H9 (cell line): ENCODE data around the gene ETF1. TPM values are rescaled to one million over a fixed set of nuclear protein-coding genes. Genes with fewer than 3 reads are reported as not detected.

Experiments used
- DNase-seq: peaks from one replicate; pipeline ENCODE4 v3.0.0-alpha.2; 2017
- H2AFZ ChIP-seq: one replicate; pipeline ENCODE4 v1.6.1; 2013; ENCODE audit warnings: mild to moderate bottlenecking, low read length, control low read depth, moderate library complexity
- H2AK5ac ChIP-seq: 2 replicates; pipeline ENCODE4 v1.6.1; 2013; ENCODE audit warnings: low read length, control low read depth, mixed read lengths; ENCODE audit not compliant: insufficient read length
- H2BK120ac ChIP-seq: one replicate; pipeline ENCODE4 v1.6.1; 2013; ENCODE audit warnings: low read depth, mild to moderate bottlenecking, low read length, control low read depth, inconsistent platforms; ENCODE audit not compliant: poor library complexity, severe bottlenecking
- H2BK12ac ChIP-seq: 2 replicates; pipeline ENCODE4 v1.6.1; 2013; ENCODE audit warnings: low read length, control low read depth, mixed read lengths, low read depth; ENCODE audit not compliant: insufficient read length
- H2BK15ac ChIP-seq: 2 replicates; pipeline ENCODE4 v1.6.1; 2013; ENCODE audit warnings: low read depth, low read length, control low read depth
- H2BK20ac ChIP-seq: one replicate; pipeline ENCODE4 v1.6.1; 2013; ENCODE audit warnings: low read depth, mild to moderate bottlenecking, low read length, control low read depth, inconsistent platforms; ENCODE audit not compliant: poor library complexity, severe bottlenecking
- H2BK5ac ChIP-seq: 2 replicates; pipeline ENCODE4 v1.6.1; 2013; ENCODE audit warnings: low read length, control low read depth, mixed read lengths; ENCODE audit not compliant: insufficient read length
- H3K14ac ChIP-seq: 2 replicates; pipeline ENCODE4 v1.6.1; 2013; ENCODE audit warnings: low read length, control low read depth; ENCODE audit not compliant: insufficient read depth
- H3K18ac ChIP-seq: 2 replicates; pipeline ENCODE4 v1.6.1; 2013; ENCODE audit warnings: low read depth, mild to moderate bottlenecking, mixed read lengths, low read length, control low read depth; ENCODE audit not compliant: insufficient read length
- H3K23ac ChIP-seq: 2 replicates; pipeline ENCODE4 v1.6.1; 2013; ENCODE audit warnings: low read length, control low read depth, mixed read lengths, low read depth; ENCODE audit not compliant: insufficient read length
- H3K23me2 ChIP-seq: 2 replicates; pipeline ENCODE4 v1.6.1; 2013; ENCODE audit warnings: low read depth, mild to moderate bottlenecking, mixed read lengths, low read length, control low read depth; ENCODE audit not compliant: insufficient read length, poor library complexity, severe bottlenecking
- H3K27ac ChIP-seq: 2 replicates; pipeline ENCODE4 v1.5.1; 2013; ENCODE audit warnings: low read length, control low read depth, mixed read lengths, low read depth; ENCODE audit not compliant: insufficient read length
- H3K27me3 ChIP-seq: 2 replicates; pipeline ENCODE4 v1.6.1; 2013; ENCODE audit warnings: low read length, control low read depth, inconsistent platforms; ENCODE audit not compliant: insufficient read depth
- H3K4ac ChIP-seq: 2 replicates; pipeline ENCODE4 v1.6.1; 2013; ENCODE audit warnings: low read depth, mild to moderate bottlenecking, control low read depth, inconsistent platforms, low read length, moderate library complexity
- H3K4me1 ChIP-seq: 2 replicates; pipeline ENCODE4 v1.6.1; 2013; ENCODE audit warnings: low read length, control low read depth, inconsistent platforms; ENCODE audit not compliant: insufficient read depth
- H3K4me2 ChIP-seq: 2 replicates; pipeline ENCODE4 v1.6.1; 2013; ENCODE audit warnings: low read length, control low read depth, mixed read lengths; ENCODE audit not compliant: insufficient read length, insufficient read depth
- H3K56ac ChIP-seq: 2 replicates; pipeline ENCODE4 v1.6.1; 2013; ENCODE audit warnings: low read depth, mild to moderate bottlenecking, mixed read lengths, low read length, control low read depth; ENCODE audit not compliant: insufficient read length
- H3K79me1 ChIP-seq: 2 replicates; pipeline ENCODE4 v1.6.1; 2013; ENCODE audit warnings: low read depth, mild to moderate bottlenecking, moderate library complexity, low read length, control low read depth, inconsistent platforms; ENCODE audit not compliant: insufficient read depth, poor library complexity, severe bottlenecking
- H3K79me2 ChIP-seq: 2 replicates; pipeline ENCODE4 v1.6.1; 2013; ENCODE audit warnings: low read length, control low read depth, inconsistent platforms; ENCODE audit not compliant: insufficient read depth
- H3K9ac ChIP-seq: 2 replicates; pipeline ENCODE4 v1.6.1; 2013; ENCODE audit warnings: low read length, control low read depth, mixed read lengths; ENCODE audit not compliant: insufficient read length; ENCODE audit errors: extremely low read depth
- H3K9me3 ChIP-seq: one replicate; pipeline ENCODE4 v1.6.1; 2013; ENCODE audit warnings: low read depth, low read length, inconsistent platforms; ENCODE audit not compliant: control insufficient read depth
- H3T11ph ChIP-seq: one replicate; pipeline ENCODE4 v1.6.1; 2013; ENCODE audit warnings: mild to moderate bottlenecking, low read length, control low read depth, inconsistent platforms
- H4K20me1 ChIP-seq: one replicate; pipeline ENCODE4 v1.6.1; 2013; ENCODE audit not compliant: control insufficient read depth, insufficient read length, insufficient read depth
- H4K5ac ChIP-seq: 2 replicates; pipeline ENCODE4 v1.6.1; 2013; ENCODE audit warnings: low read depth, mild to moderate bottlenecking, mixed read lengths, low read length, control low read depth; ENCODE audit not compliant: insufficient read length
- H4K8ac ChIP-seq: replicated peaks from 2 replicates; pipeline ENCODE4 v1.6.1; 2013; ENCODE audit warnings: low read length, control low read depth, mixed read lengths, low read depth; ENCODE audit not compliant: insufficient read length
- H4K91ac ChIP-seq: 2 replicates; pipeline ENCODE4 v1.6.1; 2013; ENCODE audit warnings: low read depth, mild to moderate bottlenecking, moderate library complexity, mixed read lengths, low read length, control low read depth; ENCODE audit not compliant: insufficient read length
- H3K27ac Mint-ChIP-seq, 3 experiments: 2 replicates in 2 of 3; 3 replicates in 1 of 3; pipeline ENCODE4 v1.8.0; 2020 to 2021; ENCODE audit warnings: mixed read lengths in 3 of 3, mild to moderate bottlenecking in 1 of 3, moderate library complexity in 1 of 3
- H3K27me3 Mint-ChIP-seq: 2 replicates; pipeline ENCODE4 v1.8.0; 2021; ENCODE audit warnings: low read depth, mild to moderate bottlenecking, moderate library complexity, mixed read lengths
- H3K36me3 Mint-ChIP-seq, 3 experiments: 2 replicates in 2 of 3; 3 replicates in 1 of 3; pipeline ENCODE4 v1.8.0; 2020 to 2021; ENCODE audit warnings: low read depth in 3 of 3, mixed read lengths in 3 of 3; ENCODE audit not compliant: insufficient read depth in 1 of 3
- H3K4me1 Mint-ChIP-seq, 2 experiments: 2 replicates each; pipeline ENCODE4 v1.8.0; 2020; ENCODE audit warnings: mixed read lengths in 2 of 2
- H3K4me3 Mint-ChIP-seq, 2 experiments: 2 replicates in 1 of 2; 3 replicates in 1 of 2; pipeline ENCODE4 v1.8.0; 2020 to 2021; ENCODE audit warnings: mild to moderate bottlenecking in 2 of 2, mixed read lengths in 2 of 2, moderate library complexity in 1 of 2
- H3K9me3 Mint-ChIP-seq, 2 experiments: 2 replicates in 1 of 2; 3 replicates in 1 of 2; pipeline ENCODE4 v1.8.0; 2020; ENCODE audit warnings: mild to moderate bottlenecking in 2 of 2, mixed read lengths in 2 of 2, moderate library complexity in 1 of 2
- CTCF ChIP-seq: fragments of 200-600 bp; sonication (generic); conservative IDR thresholded peaks from 3 replicates; pipeline ENCODE4 v1.8.0; 2021; ENCODE audit warnings: antibody characterized with exemption, mild to moderate bottlenecking
- WGBS: extraction: QIAGEN DNeasy Blood & Tissue Kit; methylation state at CpG from one replicate; pipeline ENCODE4 v1.1.7; 2013; ENCODE audit warnings: missing lambda C conversion rate, low lambda C conversion rate, mixed read lengths; ENCODE audit not compliant: insufficient read length; ENCODE audit errors: extremely low coverage; 5-methylcytosine and 5-hydroxymethylcytosine counted together
- total RNA-seq: library from RNA; stranded (reverse); gene quantifications from 2 replicates; pipeline ENCODE4 v1.2.1, GENCODE V29; 2021

ETF1 gene
- total RNA-seq, 1 experiment from 2014 or later: 175 TPM

- Histone ChIP-seq H2BK120ac (no peak overlapping the region), H3K4me2 (no peak overlapping the region), H3K9me3 (no peaks in the 10 kb centered on the region), H3K14ac (no peak overlapping the region), H2AFZ (no peak overlapping the region), H3K4me1 (no peaks in the 10 kb centered on the region), H3K27me3 (no peaks in the 10 kb centered on the region), H3K27ac (no peak overlapping the region), H2BK20ac (no peak overlapping the region), H4K20me1 (no peaks in the 10 kb centered on the region), H2AK5ac (no peak overlapping the region), H4K5ac (no peak overlapping the region), H3K23me2 (peaks cover 2% of the 10 kb centered on the region), H3K23ac (no peak overlapping the region), H3K18ac (no peak overlapping the region), H3T11ph (no peak overlapping the region), H4K91ac (no peak overlapping the region), H3K79me1 (peaks cover 7% of the 10 kb centered on the region), H2BK12ac (no peak overlapping the region), H2BK15ac (no peak overlapping the region), H3K79me2 (peaks cover 19% of the 10 kb centered on the region), H3K56ac (no peak overlapping the region), H3K4ac (no peak overlapping the region), H3K9ac (no peak overlapping the region), H2BK5ac (no peak overlapping the region), H4K8ac (no peak overlapping the region)
- TF ChIP-seq CTCF: no peak
- H3K27ac Mint-ChIP-seq: peak overlapping the region in 2 of 3 experiments; percentile 10 to 85; a peak in 1 of 7 replicates
- H3K9me3 Mint-ChIP-seq: no peaks in the 10 kb centered on the region; a peak in 1 of 5 replicates
- H3K36me3 Mint-ChIP-seq: peaks cover 78 to 97% (median 94%) of the 10 kb centered on the region in 3 experiments
- H3K4me1 Mint-ChIP-seq: peaks cover 8 to 18% of the 10 kb centered on the region in 2 experiments; a peak in 3 of 4 replicates
- WGBS: no CpG with 5 or more reads among the region's 7 CpGs
- no peak overlapping the region for H3K4me3 Mint-ChIP-seq
- H3K27me3 Mint-ChIP-seq: no peaks in the 10 kb centered on the region
- DNase-seq: no peak
These were observed 26.7 kb upstream of the ETF1 start for GRCh38 chr5:138569782-138570181.
